ENCODE results near the gene DLK1.

DNA sequence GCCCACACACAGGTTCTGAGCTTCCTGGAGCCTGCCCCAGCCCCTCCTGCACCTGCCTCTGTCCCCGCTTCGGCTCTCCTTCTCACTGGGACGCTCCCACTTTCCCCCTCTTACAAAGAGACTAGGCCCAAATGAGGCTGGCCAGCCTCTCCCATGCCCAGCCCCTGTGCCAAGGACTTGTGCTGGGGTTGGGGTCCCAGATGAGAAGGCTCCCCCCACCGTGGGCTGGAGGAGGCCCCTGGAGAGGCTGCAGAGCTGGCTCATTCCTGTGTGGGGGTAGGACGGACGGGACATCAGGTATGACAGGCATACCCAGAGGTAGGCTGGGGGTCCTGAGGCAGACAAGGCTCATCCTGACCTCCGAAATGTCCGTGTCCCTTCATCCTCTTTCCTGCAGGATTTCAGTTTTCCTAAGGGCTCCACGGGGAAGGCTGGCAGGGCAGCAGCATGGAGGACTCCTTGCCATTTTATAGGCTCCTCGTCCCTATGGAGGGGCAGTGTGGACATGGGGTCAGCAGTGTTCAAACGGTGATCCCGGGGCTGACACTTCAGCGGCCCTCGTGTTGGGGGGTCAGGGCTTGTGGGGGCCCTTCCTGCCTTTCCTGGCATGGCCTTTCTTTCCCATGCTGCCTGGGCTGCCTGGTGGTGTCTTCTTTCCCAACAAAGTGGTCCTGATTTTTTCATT, 50.1 kb downstream of the DLK1 start:
- TF ChIP-seq, protein P1, sequence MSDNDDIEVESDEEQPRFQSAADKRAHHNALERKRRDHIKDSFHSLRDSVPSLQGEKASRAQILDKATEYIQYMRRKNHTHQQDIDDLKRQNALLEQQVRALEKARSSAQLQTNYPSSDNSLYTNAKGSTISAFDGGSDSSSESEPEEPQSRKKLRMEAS (CRISPR knock-in tag; IDR thresholded peaks at IDR 0.05) = no peak
- TF ChIP-seq, protein P2, sequence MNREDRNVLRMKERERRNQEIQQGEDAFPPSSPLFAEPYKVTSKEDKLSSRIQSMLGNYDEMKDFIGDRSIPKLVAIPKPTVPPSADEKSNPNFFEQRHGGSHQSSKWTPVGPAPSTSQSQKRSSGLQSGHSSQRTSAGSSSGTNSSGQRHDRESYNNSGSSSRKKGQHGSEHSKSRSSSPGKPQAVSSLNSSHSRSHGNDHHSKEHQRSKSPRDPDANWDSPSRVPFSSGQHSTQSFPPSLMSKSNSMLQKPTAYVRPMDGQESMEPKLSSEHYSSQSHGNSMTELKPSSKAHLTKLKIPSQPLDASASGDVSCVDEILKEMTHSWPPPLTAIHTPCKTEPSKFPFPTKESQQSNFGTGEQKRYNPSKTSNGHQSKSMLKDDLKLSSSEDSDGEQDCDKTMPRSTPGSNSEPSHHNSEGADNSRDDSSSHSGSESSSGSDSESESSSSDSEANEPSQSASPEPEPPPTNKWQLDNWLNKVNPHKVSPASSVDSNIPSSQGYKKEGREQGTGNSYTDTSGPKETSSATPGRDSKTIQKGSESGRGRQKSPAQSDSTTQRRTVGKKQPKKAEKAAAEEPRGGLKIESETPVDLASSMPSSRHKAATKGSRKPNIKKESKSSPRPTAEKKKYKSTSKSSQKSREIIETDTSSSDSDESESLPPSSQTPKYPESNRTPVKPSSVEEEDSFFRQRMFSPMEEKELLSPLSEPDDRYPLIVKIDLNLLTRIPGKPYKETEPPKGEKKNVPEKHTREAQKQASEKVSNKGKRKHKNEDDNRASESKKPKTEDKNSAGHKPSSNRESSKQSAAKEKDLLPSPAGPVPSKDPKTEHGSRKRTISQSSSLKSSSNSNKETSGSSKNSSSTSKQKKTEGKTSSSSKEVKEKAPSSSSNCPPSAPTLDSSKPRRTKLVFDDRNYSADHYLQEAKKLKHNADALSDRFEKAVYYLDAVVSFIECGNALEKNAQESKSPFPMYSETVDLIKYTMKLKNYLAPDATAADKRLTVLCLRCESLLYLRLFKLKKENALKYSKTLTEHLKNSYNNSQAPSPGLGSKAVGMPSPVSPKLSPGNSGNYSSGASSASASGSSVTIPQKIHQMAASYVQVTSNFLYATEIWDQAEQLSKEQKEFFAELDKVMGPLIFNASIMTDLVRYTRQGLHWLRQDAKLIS (CRISPR knock-in tag; IDR thresholded peaks at IDR 0.05; ENCODE audit: borderline replicate concordance) = no peak
